Measurements from ENCODE around the gene NEURL4.

Gene NEURL4

GRCh38 chr17:7315570-7316235 lies 13.4 kb downstream of the NEURL4 start:
- H3K27ac Mint-ChIP-seq: peak overlapping the region; percentile 66
- H3K36me3 Mint-ChIP-seq (ENCODE audit: low read depth): peaks cover 45% of the 10 kb centered on the region

GRCh38 chr17:7314719-7315569 lies 14.2 kb downstream of the NEURL4 start, which contains the start of gene GPS2:
GPS2 (minus strand) TSS chr17:7315360; CDS start chr17:7315052, 308 bp downstream.
- TF ChIP-seq, protein P1, sequence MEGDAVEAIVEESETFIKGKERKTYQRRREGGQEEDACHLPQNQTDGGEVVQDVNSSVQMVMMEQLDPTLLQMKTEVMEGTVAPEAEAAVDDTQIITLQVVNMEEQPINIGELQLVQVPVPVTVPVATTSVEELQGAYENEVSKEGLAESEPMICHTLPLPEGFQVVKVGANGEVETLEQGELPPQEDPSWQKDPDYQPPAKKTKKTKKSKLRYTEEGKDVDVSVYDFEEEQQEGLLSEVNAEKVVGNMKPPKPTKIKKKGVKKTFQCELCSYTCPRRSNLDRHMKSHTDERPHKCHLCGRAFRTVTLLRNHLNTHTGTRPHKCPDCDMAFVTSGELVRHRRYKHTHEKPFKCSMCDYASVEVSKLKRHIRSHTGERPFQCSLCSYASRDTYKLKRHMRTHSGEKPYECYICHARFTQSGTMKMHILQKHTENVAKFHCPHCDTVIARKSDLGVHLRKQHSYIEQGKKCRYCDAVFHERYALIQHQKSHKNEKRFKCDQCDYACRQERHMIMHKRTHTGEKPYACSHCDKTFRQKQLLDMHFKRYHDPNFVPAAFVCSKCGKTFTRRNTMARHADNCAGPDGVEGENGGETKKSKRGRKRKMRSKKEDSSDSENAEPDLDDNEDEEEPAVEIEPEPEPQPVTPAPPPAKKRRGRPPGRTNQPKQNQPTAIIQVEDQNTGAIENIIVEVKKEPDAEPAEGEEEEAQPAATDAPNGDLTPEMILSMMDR (IDR thresholded peaks at IDR 0.05): no peak
- H3K4me1 Mint-ChIP-seq: peaks cover 48% of the 10 kb centered on the region
- H3K27me3 Mint-ChIP-seq (ENCODE audit: low read depth, poor library complexity): no peaks in the 10 kb centered on the region
- peak within 1 kb of the TSS; percentile 97 for H3K27ac Mint-ChIP-seq
- H3K9me3 Mint-ChIP-seq: no peaks in the 10 kb centered on the region
- H3K4me3 Mint-ChIP-seq: peak within 1 kb of the TSS; percentile 83
- DNase-seq: peak; percentile 91
- H3K36me3 Mint-ChIP-seq (ENCODE audit: low read depth): peaks cover 53% of the 10 kb centered on the region

More at GRCh38 chr17:7315570-7316235, 13.4 kb downstream of the NEURL4 start:
- Mint-ChIP-seq H3K4me3 (peak overlapping the region; percentile 79), H3K27me3 (ENCODE audit: low read depth, poor library complexity) (no peaks in the 10 kb centered on the region), H3K4me1 (peaks cover 40% of the 10 kb centered on the region), H3K9me3 (no peaks in the 10 kb centered on the region)
- TF ChIP-seq, protein P1 (IDR thresholded peaks at IDR 0.05): no peak
- DNase-seq: no peak

- Mint-ChIP-seq H3K27me3 (ENCODE audit: low read depth, poor library complexity) (no peaks in the 10 kb centered on the region), H3K4me1 (peaks cover 56% of the 10 kb centered on the region)
Measured at GRCh38 chr17:7313890-7314718, 15.0 kb downstream of the NEURL4 start.

DNA sequence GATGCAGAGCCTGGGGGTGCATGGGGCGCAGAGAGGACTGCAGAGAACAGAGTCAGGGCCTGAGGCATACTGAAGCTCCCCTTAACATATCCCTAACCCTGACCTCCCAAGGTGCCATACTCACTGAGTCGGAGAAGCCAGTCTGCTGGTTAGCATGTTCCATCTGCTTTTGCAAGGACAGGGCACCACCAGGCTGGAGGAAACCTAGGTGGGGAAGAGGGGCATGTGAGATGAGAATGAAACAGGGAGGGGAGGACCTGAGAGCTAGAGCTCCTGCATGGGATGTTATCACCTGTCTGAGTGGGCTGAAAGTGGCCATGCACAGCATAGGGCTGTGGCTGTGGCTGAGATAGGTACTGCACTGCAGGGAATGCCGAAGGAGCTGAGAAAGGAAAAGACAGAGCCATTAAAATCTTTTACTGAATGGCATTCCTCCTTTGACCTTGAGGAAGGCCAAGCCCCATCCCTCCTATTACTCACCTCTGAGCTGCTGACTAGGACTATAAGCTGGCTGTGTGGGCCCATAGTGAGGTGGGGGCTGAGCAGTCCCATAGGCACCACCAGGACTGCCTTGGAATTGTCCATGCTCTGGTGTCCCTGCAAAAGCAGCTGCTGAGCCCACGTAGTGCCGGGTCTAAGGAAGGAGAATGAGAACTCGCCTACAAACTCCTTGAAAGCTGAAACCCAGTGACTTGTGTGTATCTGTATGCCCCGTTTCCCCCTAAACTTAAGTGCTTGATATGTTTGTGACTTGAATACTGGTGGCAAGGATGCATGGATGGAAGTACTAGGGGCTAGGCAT lies 15.8 kb downstream of the NEURL4 start:
- H3K9me3 Mint-ChIP-seq: no peaks in the 10 kb centered on the region
- H3K36me3 Mint-ChIP-seq (ENCODE audit: low read depth): peaks cover 58% of the 10 kb centered on the region
- H3K27ac Mint-ChIP-seq: peak overlapping the region; percentile 29
- TF ChIP-seq, protein P1 (IDR thresholded peaks at IDR 0.05): no peak
- H3K4me1 Mint-ChIP-seq: peaks cover 63% of the 10 kb centered on the region
- peak overlapping the region; percentile 83 for H3K4me3 Mint-ChIP-seq
- H3K27me3 Mint-ChIP-seq (ENCODE audit: low read depth, poor library complexity): no peaks in the 10 kb centered on the region
- no peak for DNase-seq

More at GRCh38 chr17:7313890-7314718, 15.0 kb downstream of the NEURL4 start:
- TF ChIP-seq, protein P1 (IDR thresholded peaks at IDR 0.05): no peak
- Mint-ChIP-seq H3K4me3 (peak overlapping the region; percentile 83), H3K36me3 (ENCODE audit: low read depth) (peaks cover 61% of the 10 kb centered on the region), H3K9me3 (no peaks in the 10 kb centered on the region), H3K27ac (peak overlapping the region; percentile 97)
- DNase-seq: no peak

GRCh38 chr17:7312432-7313087 lies 16.6 kb downstream of the NEURL4 start:
- TF ChIP-seq, protein P1 (IDR thresholded peaks at IDR 0.05): no peak
- Mint-ChIP-seq H3K4me1 (peaks cover 63% of the 10 kb centered on the region), H3K4me3 (peak overlapping the region; percentile 83), H3K27me3 (ENCODE audit: low read depth, poor library complexity) (no peaks in the 10 kb centered on the region), H3K27ac (peak overlapping the region; percentile 48), H3K9me3 (no peaks in the 10 kb centered on the region), H3K36me3 (ENCODE audit: low read depth) (peaks cover 54% of the 10 kb centered on the region)
- DNase-seq: no peak
